Colonic mucosa (tissue), 4 donors: ENCODE measurements around the gene SIM2. TPM values are rescaled to one million over a fixed set of nuclear protein-coding genes. Genes with fewer than 3 reads are reported as not detected.
"Not testable (repeated sequence)": the region's sequence is repeated elsewhere in the genome, so short reads cannot be mapped to it uniquely, and the experiment has no call there.

Experiments used
- DNase-seq: peaks from one replicate; pipeline ENCODE4 v3.0.0-alpha.2; 2020
- H3K27ac ChIP-seq: fragments of 200-600 bp; one replicate; pipeline ENCODE4 v1.8.0; 2021
- H3K27me3 ChIP-seq: fragments of 200-600 bp; one replicate; pipeline ENCODE4 v1.8.0; 2021
- H3K36me3 ChIP-seq: fragments of 200-600 bp; one replicate; pipeline ENCODE4 v1.8.0; 2021
- H3K4me1 ChIP-seq: fragments of 200-600 bp; one replicate; pipeline ENCODE4 v1.8.0; 2021; ENCODE audit warnings: mild to moderate bottlenecking
- H3K4me3 ChIP-seq: fragments of 200-600 bp; one replicate; pipeline ENCODE4 v1.8.0; 2021
- H3K9ac ChIP-seq, 2 donors: one replicate each; pipeline ENCODE4 v1.7.0; 2013; ENCODE audit warnings: control low read depth in 2 of 2, low read depth in 2 of 2, low read length in 2 of 2
- H3K9me3 ChIP-seq: fragments of 200-600 bp; one replicate; pipeline ENCODE4 v1.8.0; 2021
- intact Hi-C: fragments of 100-400 bp; cut with DNase I; formaldehyde crosslinking; loops from one replicate; pipeline ENCODE4 v1.14.1; 2022
- total RNA-seq, 2 donors: library from RNA; stranded (reverse); fragmentation: NEBNext Ultra II Directional in 1 of 2; extraction: Animal tissue kit (Norgen Biotek cat#: 25700) in 1 of 2; gene quantifications; one replicate each; pipeline ENCODE4 v1.2.1, GENCODE V29; 2021
- TF ChIP-seq, protein P1 (sequence below): fragments of 200-600 bp; IDR thresholded peaks from one replicate; pipeline ENCODE4 v1.8.0; 2022; ENCODE audit warnings: antibody characterized with exemption, mild to moderate bottlenecking
- donor health status: healthy.
- donor health status: DM: no; HTN: no; CAD: no.
- donor health status: DM: no; HTN: no; CAD: no.

Gene SIM2
- under 1 TPM; 0.07 to 0.08 TPM for total RNA-seq

- Histone ChIP-seq H3K4me1 (peaks cover 8% of the 10 kb centered on the region), H3K9me3 (no peaks in the 10 kb centered on the region), H3K36me3 (no peaks in the 10 kb centered on the region), H3K27me3 (peaks cover 99% of the 10 kb centered on the region), H3K4me3 (peak within 1 kb of the TSS; percentile 30), H3K27ac (no peak within 1 kb of the TSS), H3K9ac (peak within 1 kb of the TSS in 1 of 2 donors; percentile 30)
- intact Hi-C loops, result no loop called here
- no peak for DNase-seq
- TF ChIP-seq, protein P1, sequence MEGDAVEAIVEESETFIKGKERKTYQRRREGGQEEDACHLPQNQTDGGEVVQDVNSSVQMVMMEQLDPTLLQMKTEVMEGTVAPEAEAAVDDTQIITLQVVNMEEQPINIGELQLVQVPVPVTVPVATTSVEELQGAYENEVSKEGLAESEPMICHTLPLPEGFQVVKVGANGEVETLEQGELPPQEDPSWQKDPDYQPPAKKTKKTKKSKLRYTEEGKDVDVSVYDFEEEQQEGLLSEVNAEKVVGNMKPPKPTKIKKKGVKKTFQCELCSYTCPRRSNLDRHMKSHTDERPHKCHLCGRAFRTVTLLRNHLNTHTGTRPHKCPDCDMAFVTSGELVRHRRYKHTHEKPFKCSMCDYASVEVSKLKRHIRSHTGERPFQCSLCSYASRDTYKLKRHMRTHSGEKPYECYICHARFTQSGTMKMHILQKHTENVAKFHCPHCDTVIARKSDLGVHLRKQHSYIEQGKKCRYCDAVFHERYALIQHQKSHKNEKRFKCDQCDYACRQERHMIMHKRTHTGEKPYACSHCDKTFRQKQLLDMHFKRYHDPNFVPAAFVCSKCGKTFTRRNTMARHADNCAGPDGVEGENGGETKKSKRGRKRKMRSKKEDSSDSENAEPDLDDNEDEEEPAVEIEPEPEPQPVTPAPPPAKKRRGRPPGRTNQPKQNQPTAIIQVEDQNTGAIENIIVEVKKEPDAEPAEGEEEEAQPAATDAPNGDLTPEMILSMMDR, result no peak
Observed at GRCh38 chr21:36698981-36699545, at the start of gene SIM2. TSS of gene SIM2 (plus strand) at chr21:36699115. CDS start at chr21:36699747, 632 bp downstream.

DNA sequence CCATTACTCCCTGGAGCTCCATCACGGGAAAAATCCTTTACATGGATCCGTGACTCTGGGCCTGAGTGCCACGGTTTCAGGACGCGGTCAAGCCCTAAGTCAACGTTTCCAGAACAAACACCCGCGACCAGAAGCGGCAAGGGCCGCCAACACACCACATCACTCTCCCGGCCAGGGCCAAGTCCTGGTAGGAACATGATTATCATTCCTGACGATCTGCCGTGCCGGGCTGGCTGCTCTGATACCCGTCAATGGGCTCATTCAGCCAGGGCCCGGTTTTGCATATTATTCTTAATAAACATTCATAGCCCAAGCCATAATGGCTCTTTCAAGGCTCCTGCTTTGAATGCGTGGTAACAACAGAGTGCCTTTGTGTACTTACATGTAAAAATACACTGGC is 44.6 kb upstream of the SIM2 start:
- Histone ChIP-seq H3K27ac (no peak overlapping the region), H3K36me3 (no peaks in the 10 kb centered on the region), H3K4me3 (no peak overlapping the region), H3K9me3 (no peaks in the 10 kb centered on the region), H3K9ac (no peak overlapping the region), H3K4me1 (no peaks in the 10 kb centered on the region), H3K27me3 (no peaks in the 10 kb centered on the region)
- intact Hi-C loops, result no loop called here
- TF ChIP-seq, protein P1, result no peak
- no peak for DNase-seq

- Histone ChIP-seq H3K9me3 (no peaks in the 10 kb centered on the region), H3K9ac (no peak overlapping the region), H3K4me3 (no peak overlapping the region), H3K27ac (no peak overlapping the region), H3K27me3 (no peaks in the 10 kb centered on the region), H3K4me1 (no peaks in the 10 kb centered on the region), H3K36me3 (no peaks in the 10 kb centered on the region)
- TF ChIP-seq, protein P1, result no peak
- no peak for DNase-seq
- intact Hi-C loops, result no loop called here
Observed at GRCh38 chr21:36654796-36655325, 44.1 kb upstream of the SIM2 start.

DNA sequence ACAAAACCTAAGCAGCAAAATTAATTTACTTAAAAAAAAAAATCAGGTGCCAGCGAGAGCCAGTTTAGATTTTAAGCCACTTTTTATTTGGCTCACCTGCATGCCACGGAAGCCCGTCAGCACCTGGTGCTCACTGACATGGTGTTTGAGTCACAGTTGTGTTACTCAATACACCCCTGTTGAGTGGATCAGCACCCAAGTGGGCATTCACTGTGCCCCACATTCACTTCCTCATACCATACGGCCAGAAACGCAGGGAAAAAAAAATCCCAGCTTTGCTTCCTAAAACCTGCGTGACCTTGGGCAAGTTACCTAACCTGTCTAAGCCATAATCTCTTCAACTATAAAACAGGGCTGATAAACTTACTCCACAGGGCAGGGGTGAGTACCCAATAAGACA is 42.8 kb upstream of the SIM2 start:
- Histone ChIP-seq H3K27me3 (no peaks in the 10 kb centered on the region), H3K9ac (no peak overlapping the region), H3K9me3 (no peaks in the 10 kb centered on the region), H3K4me3 (no peak overlapping the region), H3K27ac (no peak overlapping the region), H3K4me1 (no peaks in the 10 kb centered on the region), H3K36me3 (no peaks in the 10 kb centered on the region)
- DNase-seq, result no peak
- TF ChIP-seq, protein P1, result no peak
- intact Hi-C loops, result no loop called here

DNA sequence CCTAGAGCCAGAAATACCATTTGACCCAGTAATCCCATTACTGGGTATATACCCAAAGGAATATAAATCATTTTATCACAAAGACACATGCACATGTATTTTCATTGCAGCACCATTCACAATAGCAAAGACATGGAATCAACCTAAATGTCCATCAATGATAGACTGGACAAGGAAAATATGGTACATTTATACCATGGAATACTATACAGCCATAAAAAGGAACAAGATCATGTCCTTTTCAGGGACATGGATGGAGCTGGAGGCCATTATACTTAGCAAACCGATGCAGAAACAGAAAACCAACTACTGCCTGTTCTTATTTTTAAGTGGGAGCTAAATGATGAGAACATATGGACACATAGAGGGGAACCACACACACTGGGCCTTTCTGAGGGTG is 41.6 kb upstream of the SIM2 start:
- DNase-seq, H3K9me3 ChIP-seq, intact Hi-C loops, H3K4me3 ChIP-seq, H3K27me3 ChIP-seq, H3K4me1 ChIP-seq, H3K27ac ChIP-seq, H3K9ac ChIP-seq, H3K36me3 ChIP-seq: not testable (repeated sequence)

DNA sequence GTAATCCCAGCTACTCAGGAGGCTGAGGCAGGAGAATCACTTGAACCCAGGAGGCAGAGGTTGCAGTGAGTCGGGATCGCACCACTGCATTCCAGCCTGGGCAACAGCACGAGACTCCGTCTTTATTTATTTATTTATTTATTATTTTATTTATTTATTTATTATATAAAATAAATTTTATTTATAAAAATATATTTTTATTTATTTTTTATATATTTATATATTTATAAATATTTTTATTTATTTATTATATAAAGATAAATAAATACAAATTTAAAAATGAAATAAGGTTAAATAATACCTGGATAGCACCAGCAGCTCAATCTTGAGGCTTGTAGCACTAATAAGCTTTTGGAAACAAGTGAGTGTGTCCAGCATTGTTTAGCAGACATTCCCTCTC is 40.9 kb upstream of the SIM2 start:
- Histone ChIP-seq H3K9me3 (no peaks in the 10 kb centered on the region), H3K36me3 (no peaks in the 10 kb centered on the region), H3K27me3 (peaks cover 2% of the 10 kb centered on the region), H3K4me1 (no peaks in the 10 kb centered on the region), H3K4me3 (no peak overlapping the region), H3K9ac (no peak overlapping the region), H3K27ac (no peak overlapping the region)
- DNase-seq, result no peak
- TF ChIP-seq, protein P1, result no peak
- intact Hi-C loops, result no loop called here
